ENCODE results near the gene PXYLP1. TPM values are rescaled to one million over a fixed set of nuclear protein-coding genes. Genes with fewer than 3 reads are reported as not detected.
A peak's percentile ranks its signal among the peaks of the same experiment; 100 is the strongest.

The PXYLP1 gene
- total and polyA plus RNA-seq, 8 donors = 11.6 to 35.3 (median 28.3) TPM

- no peak for ATAC-seq
- TF ChIP-seq, protein P1, sequence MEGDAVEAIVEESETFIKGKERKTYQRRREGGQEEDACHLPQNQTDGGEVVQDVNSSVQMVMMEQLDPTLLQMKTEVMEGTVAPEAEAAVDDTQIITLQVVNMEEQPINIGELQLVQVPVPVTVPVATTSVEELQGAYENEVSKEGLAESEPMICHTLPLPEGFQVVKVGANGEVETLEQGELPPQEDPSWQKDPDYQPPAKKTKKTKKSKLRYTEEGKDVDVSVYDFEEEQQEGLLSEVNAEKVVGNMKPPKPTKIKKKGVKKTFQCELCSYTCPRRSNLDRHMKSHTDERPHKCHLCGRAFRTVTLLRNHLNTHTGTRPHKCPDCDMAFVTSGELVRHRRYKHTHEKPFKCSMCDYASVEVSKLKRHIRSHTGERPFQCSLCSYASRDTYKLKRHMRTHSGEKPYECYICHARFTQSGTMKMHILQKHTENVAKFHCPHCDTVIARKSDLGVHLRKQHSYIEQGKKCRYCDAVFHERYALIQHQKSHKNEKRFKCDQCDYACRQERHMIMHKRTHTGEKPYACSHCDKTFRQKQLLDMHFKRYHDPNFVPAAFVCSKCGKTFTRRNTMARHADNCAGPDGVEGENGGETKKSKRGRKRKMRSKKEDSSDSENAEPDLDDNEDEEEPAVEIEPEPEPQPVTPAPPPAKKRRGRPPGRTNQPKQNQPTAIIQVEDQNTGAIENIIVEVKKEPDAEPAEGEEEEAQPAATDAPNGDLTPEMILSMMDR (IDR thresholded peaks at IDR 0.05) = no peak
Observed at GRCh38 chr3:141341536-141341935, 109.9 kb downstream of the PXYLP1 start.

DNA sequence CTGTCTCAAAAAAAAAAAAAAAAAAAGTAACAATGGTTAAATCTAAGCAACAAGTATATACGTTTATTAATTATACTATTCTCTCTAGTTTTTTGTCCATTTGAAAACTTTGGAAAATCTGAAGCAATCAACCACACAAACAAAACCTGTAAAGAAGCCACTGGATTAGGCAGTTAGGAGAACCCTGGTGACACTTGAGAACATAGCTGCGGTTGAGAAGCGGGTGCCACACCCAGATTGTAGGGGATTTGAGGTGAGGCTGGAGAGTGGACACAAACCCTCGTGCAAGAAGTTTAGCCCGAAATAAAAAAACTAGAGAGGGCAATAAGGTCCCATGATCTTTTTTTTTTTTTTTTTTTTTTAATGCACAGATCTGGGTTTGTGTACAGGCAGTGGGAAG lies 110.8 kb downstream of the PXYLP1 start:
- TF ChIP-seq, protein P1 (IDR thresholded peaks at IDR 0.05) = no peak
- intact Hi-C loops (cut with DNase I) = no loop called here

More at GRCh38 chr3:141341536-141341935, 109.9 kb downstream of the PXYLP1 start:
- H3K4me1 ChIP-seq = no peaks in the 10 kb centered on the region
- H3K27ac ChIP-seq = no peak overlapping the region
- H3K4me3 ChIP-seq = no peak overlapping the region
- intact Hi-C loops (cut with DNase I) = no loop called here
- no peaks in the 10 kb centered on the region for H3K9me3 ChIP-seq
- DNase-seq = no peak
- H3K36me3 ChIP-seq = no peaks in the 10 kb centered on the region
- no peaks in the 10 kb centered on the region for H3K27me3 ChIP-seq

GRCh38 chr3:141343077-141343476 lies 111.5 kb downstream of the PXYLP1 start:
- TF ChIP-seq, protein P1 (IDR thresholded peaks at IDR 0.05) = no peak
- intact Hi-C loops (cut with DNase I) = no loop called here
- H3K4me3 ChIP-seq = no peak overlapping the region
- no peaks in the 10 kb centered on the region for H3K27me3 ChIP-seq
- DNase-seq (no peak), ATAC-seq (no peak)
- H3K4me1 ChIP-seq = no peaks in the 10 kb centered on the region
- no peaks in the 10 kb centered on the region for H3K36me3 ChIP-seq
- H3K27ac ChIP-seq = no peak overlapping the region
- no peaks in the 10 kb centered on the region for H3K9me3 ChIP-seq

More for the DNA sequence above, 110.8 kb downstream of the PXYLP1 start:
- ATAC-seq (peak; percentile 87), DNase-seq (no peak)
- H3K27me3 ChIP-seq = no peaks in the 10 kb centered on the region
- H3K4me1 ChIP-seq = no peaks in the 10 kb centered on the region
- H3K36me3 ChIP-seq = no peaks in the 10 kb centered on the region
- H3K4me3 ChIP-seq = no peak overlapping the region
- no peaks in the 10 kb centered on the region for H3K9me3 ChIP-seq
- H3K27ac ChIP-seq = no peak overlapping the region

- no peak overlapping the region for H3K4me3 ChIP-seq
- H3K36me3 ChIP-seq = no peaks in the 10 kb centered on the region
- H3K4me1 ChIP-seq = no peaks in the 10 kb centered on the region
- H3K27me3 ChIP-seq = no peaks in the 10 kb centered on the region
- ATAC-seq (no peak), DNase-seq (no peak)
- intact Hi-C loops (cut with DNase I) = no loop called here
- TF ChIP-seq, protein P1 (IDR thresholded peaks at IDR 0.05) = no peak
- no peaks in the 10 kb centered on the region for H3K9me3 ChIP-seq
- H3K27ac ChIP-seq = no peak overlapping the region
Observed at GRCh38 chr3:141343865-141344271, 112.2 kb downstream of the PXYLP1 start.

Other genes starting within 250 kb of the PXYLP1 start
- 1 to 10 TPM; 1.3 to 2.1 TPM for gene SPSB4, start 180.5 kb upstream of the PXYLP1 start, total RNA-seq
- gene SPSB4, start 180.5 kb upstream of the PXYLP1 start, polyA plus RNA-seq (ENCODE audit: insufficient read length in 6 of 6) = 1 to 10 TPM; 5.2 to 9.9 (median 7.0) TPM
- gene ZBTB38, start 136.7 kb downstream of the PXYLP1 start, total RNA-seq = 10 to 100 TPM; 84.0 to 91.4 TPM
- 10 to 100 TPM; 71.7 to 91.2 (median 78.5) TPM for gene ZBTB38, start 136.7 kb downstream of the PXYLP1 start, polyA plus RNA-seq (ENCODE audit: insufficient read length in 6 of 6)